Colonic mucosa (tissue), 4 donors: ENCODE measurements around the gene HSD17B11. TPM values are rescaled to one million over a fixed set of nuclear protein-coding genes. Genes with fewer than 3 reads are reported as not detected.
"Not testable (repeated sequence)": the region's sequence is repeated elsewhere in the genome, so short reads cannot be mapped to it uniquely, and the experiment has no call there.

Experiments
- DNase-seq: peaks from one replicate; pipeline ENCODE4 v3.0.0-alpha.2; 2020
- H3K27ac ChIP-seq: fragments of 200-600 bp; one replicate; pipeline ENCODE4 v1.8.0; 2021
- H3K27me3 ChIP-seq: fragments of 200-600 bp; one replicate; pipeline ENCODE4 v1.8.0; 2021
- H3K36me3 ChIP-seq: fragments of 200-600 bp; one replicate; pipeline ENCODE4 v1.8.0; 2021
- H3K4me1 ChIP-seq: fragments of 200-600 bp; one replicate; pipeline ENCODE4 v1.8.0; 2021; ENCODE audit warnings: mild to moderate bottlenecking
- H3K4me3 ChIP-seq: fragments of 200-600 bp; one replicate; pipeline ENCODE4 v1.8.0; 2021
- H3K9ac ChIP-seq, 2 donors: one replicate each; pipeline ENCODE4 v1.7.0; 2013; ENCODE audit warnings: control low read depth in 2 of 2, low read depth in 2 of 2, low read length in 2 of 2
- H3K9me3 ChIP-seq: fragments of 200-600 bp; one replicate; pipeline ENCODE4 v1.8.0; 2021
- intact Hi-C: fragments of 100-400 bp; cut with DNase I; formaldehyde crosslinking; loops from one replicate; pipeline ENCODE4 v1.14.1; 2022
- total RNA-seq, 2 donors: library from RNA; stranded (reverse); fragmentation: NEBNext Ultra II Directional in 1 of 2; extraction: Animal tissue kit (Norgen Biotek cat#: 25700) in 1 of 2; gene quantifications; one replicate each; pipeline ENCODE4 v1.2.1, GENCODE V29; 2021
- TF ChIP-seq, protein P1 (sequence below): fragments of 200-600 bp; IDR thresholded peaks from one replicate; pipeline ENCODE4 v1.8.0; 2022; ENCODE audit warnings: antibody characterized with exemption, mild to moderate bottlenecking
- donor health status: healthy.
- donor health status: DM: no; HTN: no; CAD: no.
- donor health status: DM: no; HTN: no; CAD: no.

The HSD17B11 gene
- total RNA-seq, 2 donors from 2014 or later: 138 to 219 TPM

DNA sequence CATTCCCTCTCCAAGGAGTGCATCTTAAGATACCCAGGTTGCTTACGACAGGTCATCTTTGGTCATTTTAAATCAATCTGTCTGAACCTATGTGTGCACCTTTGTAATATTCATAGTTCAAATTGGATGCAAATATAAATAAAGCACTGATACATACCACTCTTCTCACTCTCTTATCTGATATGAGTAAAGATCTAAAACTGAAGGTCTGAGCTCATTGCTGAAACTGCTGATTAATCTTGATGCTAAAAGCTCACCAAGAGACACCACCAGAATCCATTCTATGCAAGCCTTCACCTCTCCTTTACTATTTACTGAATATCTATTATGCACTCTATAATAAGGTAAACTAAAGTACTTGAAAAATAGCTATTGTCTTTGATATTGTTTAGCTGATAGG lies 84.9 kb downstream of the HSD17B11 start:
- no peak overlapping the region for H3K4me3 ChIP-seq
- no peaks in the 10 kb centered on the region for H3K4me1 ChIP-seq
- H3K36me3 ChIP-seq: no peaks in the 10 kb centered on the region
- intact Hi-C loops: no loop called here
- no peak for DNase-seq
- H3K9ac ChIP-seq: no peak overlapping the region
- H3K9me3 ChIP-seq: no peaks in the 10 kb centered on the region
- no peaks in the 10 kb centered on the region for H3K27me3 ChIP-seq
- no peak overlapping the region for H3K27ac ChIP-seq
- TF ChIP-seq, protein P1, sequence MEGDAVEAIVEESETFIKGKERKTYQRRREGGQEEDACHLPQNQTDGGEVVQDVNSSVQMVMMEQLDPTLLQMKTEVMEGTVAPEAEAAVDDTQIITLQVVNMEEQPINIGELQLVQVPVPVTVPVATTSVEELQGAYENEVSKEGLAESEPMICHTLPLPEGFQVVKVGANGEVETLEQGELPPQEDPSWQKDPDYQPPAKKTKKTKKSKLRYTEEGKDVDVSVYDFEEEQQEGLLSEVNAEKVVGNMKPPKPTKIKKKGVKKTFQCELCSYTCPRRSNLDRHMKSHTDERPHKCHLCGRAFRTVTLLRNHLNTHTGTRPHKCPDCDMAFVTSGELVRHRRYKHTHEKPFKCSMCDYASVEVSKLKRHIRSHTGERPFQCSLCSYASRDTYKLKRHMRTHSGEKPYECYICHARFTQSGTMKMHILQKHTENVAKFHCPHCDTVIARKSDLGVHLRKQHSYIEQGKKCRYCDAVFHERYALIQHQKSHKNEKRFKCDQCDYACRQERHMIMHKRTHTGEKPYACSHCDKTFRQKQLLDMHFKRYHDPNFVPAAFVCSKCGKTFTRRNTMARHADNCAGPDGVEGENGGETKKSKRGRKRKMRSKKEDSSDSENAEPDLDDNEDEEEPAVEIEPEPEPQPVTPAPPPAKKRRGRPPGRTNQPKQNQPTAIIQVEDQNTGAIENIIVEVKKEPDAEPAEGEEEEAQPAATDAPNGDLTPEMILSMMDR: no peak

DNA sequence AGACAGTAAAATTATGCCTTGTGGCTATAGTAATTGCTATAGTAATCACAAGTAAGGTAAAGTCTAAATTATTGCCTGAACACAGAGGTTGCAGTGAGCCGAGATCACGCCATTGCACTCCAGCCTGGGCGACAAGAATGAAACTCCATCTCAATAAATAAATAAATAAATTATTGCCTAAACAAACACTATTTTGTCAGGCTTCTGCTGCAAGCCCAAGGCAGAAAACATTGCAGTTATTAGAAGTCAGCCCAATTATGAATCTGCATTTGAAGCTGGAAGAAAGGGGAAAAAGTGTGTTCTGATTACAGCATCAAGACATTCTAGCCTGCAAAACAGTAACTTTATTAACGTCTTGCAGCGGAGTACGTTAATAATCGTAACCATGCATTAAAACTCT lies 85.4 kb downstream of the HSD17B11 start:
- TF ChIP-seq, protein P1: no peak
- no peak for DNase-seq
- no peaks in the 10 kb centered on the region for H3K27me3 ChIP-seq
- no peaks in the 10 kb centered on the region for H3K36me3 ChIP-seq
- H3K9me3 ChIP-seq: no peaks in the 10 kb centered on the region
- H3K9ac ChIP-seq: no peak overlapping the region
- H3K4me1 ChIP-seq: no peaks in the 10 kb centered on the region
- no peak overlapping the region for H3K4me3 ChIP-seq
- no peak overlapping the region for H3K27ac ChIP-seq
- intact Hi-C loops: no loop called here

DNA sequence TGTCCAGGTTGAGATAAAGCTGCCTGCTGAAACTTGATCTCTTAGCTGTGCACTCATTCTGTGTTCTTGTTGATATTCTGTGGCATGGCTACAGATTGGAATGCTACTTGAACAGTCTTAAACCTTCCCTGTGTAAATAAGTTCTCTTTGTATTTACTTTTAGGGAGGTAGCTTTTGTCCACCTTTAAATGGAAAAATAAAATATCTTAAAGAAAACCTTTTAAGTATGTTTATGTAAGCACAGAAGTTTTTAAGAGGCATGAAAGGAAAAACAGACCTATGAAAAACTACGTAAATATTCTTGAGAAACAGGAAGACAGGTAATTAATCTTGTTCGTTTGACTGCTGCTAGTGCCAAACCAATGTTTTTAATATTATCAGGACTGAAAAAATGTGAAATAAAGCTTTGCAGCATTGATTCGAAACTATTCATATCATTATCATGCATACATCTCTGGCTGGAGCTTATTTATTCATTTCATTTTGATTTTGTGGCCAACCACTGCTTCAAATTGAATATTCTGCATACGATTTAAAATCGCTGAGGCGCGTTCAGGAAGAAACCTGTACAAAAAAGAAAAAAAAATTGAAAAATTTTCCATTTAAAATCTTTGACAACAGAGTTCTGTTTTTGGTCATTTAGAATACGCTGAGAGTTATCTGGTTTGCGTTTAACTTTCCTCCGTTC lies 86.1 kb downstream of the HSD17B11 start:
- no peak for DNase-seq
- no peaks in the 10 kb centered on the region for H3K27me3 ChIP-seq
- H3K36me3 ChIP-seq: no peaks in the 10 kb centered on the region
- no peaks in the 10 kb centered on the region for H3K9me3 ChIP-seq
- no peak overlapping the region for H3K4me3 ChIP-seq
- TF ChIP-seq, protein P1: no peak
- no peaks in the 10 kb centered on the region for H3K4me1 ChIP-seq
- intact Hi-C loops: no loop called here
- no peak overlapping the region for H3K9ac ChIP-seq
- H3K27ac ChIP-seq: no peak overlapping the region

DNA sequence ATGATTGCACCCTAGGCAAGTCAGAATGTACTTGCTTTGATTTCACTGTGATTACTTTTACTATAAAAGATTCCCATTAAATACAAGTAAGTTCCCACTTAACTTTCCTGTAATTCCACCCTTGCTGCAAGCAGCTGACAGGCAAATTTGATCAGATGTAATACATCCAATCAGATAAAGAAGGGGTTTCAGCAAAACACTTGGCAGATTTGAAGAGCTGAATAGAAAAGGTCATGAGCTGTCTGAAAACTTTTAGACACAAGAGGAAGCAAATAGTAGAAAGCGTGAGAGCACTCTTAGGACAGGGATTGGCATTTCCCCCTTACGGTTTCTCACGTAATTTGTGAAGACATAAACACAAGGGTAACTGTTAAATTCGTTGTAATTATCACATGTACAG lies 91.1 kb downstream of the HSD17B11 start:
- no peak for DNase-seq
- TF ChIP-seq, protein P1: no peak
- Histone ChIP-seq H3K4me1 (no peaks in the 10 kb centered on the region), H3K9ac (no peak overlapping the region), H3K36me3 (no peaks in the 10 kb centered on the region), H3K27me3 (no peaks in the 10 kb centered on the region), H3K9me3 (no peaks in the 10 kb centered on the region), H3K27ac (no peak overlapping the region), H3K4me3 (no peak overlapping the region)
- intact Hi-C loops: no loop called here

DNA sequence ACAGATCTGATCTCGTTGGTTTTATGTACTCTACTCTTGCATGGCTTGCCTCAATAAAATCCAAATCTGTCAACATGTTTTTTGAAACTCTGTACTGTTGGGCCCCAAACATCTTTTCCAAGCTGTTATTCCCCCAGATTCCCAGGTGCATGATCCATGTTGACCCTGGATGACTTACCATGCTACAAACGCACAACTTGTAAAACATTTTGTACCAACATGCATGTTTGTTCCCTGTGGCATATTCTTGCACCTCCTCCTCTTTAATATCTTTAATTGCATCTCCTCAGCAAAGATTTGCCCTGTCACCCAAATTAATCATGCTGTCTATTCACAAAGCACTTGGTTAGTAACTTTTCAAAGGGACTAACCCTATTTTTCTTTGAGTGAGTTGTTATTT lies 92.6 kb downstream of the HSD17B11 start:
- Histone ChIP-seq H3K27me3 (no peaks in the 10 kb centered on the region), H3K9me3 (no peaks in the 10 kb centered on the region), H3K27ac (no peak overlapping the region), H3K9ac (no peak overlapping the region), H3K4me1 (no peaks in the 10 kb centered on the region), H3K36me3 (no peaks in the 10 kb centered on the region), H3K4me3 (no peak overlapping the region)
- no peak for DNase-seq
- intact Hi-C loops: no loop called here
- TF ChIP-seq, protein P1: no peak

DNA sequence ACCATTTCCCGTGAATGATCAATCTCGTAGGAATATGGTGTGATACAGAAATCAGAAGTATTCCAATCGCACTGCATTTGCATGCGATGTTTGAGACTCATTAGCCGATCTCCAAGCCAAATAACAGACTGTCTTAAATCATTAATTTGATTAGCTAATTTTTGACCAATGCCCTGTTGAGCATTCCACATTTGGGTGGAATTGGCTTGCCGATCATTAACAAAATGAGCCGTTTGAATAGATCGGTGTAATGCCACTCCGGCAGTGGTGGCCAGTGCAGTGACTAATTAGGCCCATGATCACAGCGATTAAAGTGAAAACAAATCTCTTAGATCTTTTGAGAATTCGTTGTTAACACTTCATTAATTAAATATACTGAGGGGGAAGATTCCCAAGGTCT lies 96.1 kb downstream of the HSD17B11 start:
- H3K9me3 ChIP-seq, H3K27me3 ChIP-seq, H3K9ac ChIP-seq, H3K27ac ChIP-seq, H3K36me3 ChIP-seq, H3K4me1 ChIP-seq, DNase-seq, intact Hi-C loops, H3K4me3 ChIP-seq: not testable (repeated sequence)

DNA sequence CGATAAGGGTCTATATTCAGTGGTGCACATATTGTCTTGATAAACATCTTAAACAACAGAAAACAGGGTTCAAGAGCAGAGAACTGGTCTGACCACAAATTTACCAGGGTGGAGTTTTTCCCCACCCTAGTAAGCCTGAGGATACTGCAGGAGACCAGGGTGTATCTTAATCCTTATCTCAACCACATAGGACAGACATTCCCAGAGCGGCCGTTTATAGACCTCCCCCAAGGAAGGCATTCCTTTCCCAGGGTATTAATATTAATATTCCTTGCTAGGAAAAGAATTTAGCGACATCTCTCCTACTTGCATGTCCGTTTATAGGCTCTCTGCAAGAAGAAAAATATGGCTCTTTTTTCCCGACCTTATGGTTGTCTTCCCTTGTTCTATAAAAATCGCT lies 97.1 kb downstream of the HSD17B11 start:
- DNase-seq, H3K9ac ChIP-seq, intact Hi-C loops, H3K9me3 ChIP-seq, H3K27ac ChIP-seq, H3K36me3 ChIP-seq, H3K4me3 ChIP-seq, H3K27me3 ChIP-seq, H3K4me1 ChIP-seq: not testable (repeated sequence)
